PC-3 (cell line): ENCODE measurements around the gene PPP1R27. TPM values are rescaled to one million over a fixed set of nuclear protein-coding genes. Genes with fewer than 3 reads are reported as not detected.

Experiments
- ATAC-seq: fragments of 200-7000 bp; cut with Tn5 transposase; 2 replicates; pipeline ENCODE4 v1.9.1; 2020; ENCODE audit warnings: mild to moderate bottlenecking, moderate library complexity
- BruUV-seq: library from RNA; stranded (reverse); fragments of 400-500 nt; replicated peaks from 2 replicates; lab custom pipeline; 2021; lab: Mats Ljungman, UMichigan
- CTCF ChIA-PET: fragments of 300-600 bp; sonication (Branson Sonifier 250); formaldehyde crosslinking; loops from one replicate; lab custom pipeline; 2022; ENCODE audit warnings: antibody characterized with exemption; lab: Charles Lee
- POLR2A ChIA-PET: fragments of 300-600 bp; sonication (Branson Sonifier 250); formaldehyde crosslinking; loops from one replicate; lab custom pipeline; 2022; ENCODE audit warnings: antibody characterized with exemption; ENCODE audit not compliant: unreplicated experiment; lab: Charles Lee
- DNase-seq: peaks from one replicate; pipeline ENCODE4 v3.0.0-alpha.2; 2015
- H2AFZ ChIP-seq: fragments of 300-600 bp; sonication (generic); 2 replicates; pipeline ENCODE4 v1.6.0; 2016; ENCODE audit warnings: antibody characterized with exemption, low read length
- H3F3A ChIP-seq: fragments of 300-600 bp; sonication (generic); one replicate; pipeline ENCODE4 v1.6.0; 2017; ENCODE audit warnings: antibody characterized with exemption, low read length, control low read depth, mild to moderate bottlenecking; ENCODE audit not compliant: unreplicated experiment
- H3K27ac ChIP-seq: fragments of 300-600 bp; sonication (generic); 2 replicates; pipeline ENCODE4 v1.5.1; 2016; ENCODE audit warnings: mild to moderate bottlenecking, low read length
- H3K27me3 ChIP-seq: fragments of 300-600 bp; sonication (generic); 2 replicates; pipeline ENCODE4 v1.6.1; 2016; ENCODE audit warnings: low read length, mixed read lengths
- H3K36me3 ChIP-seq: fragments of 300-600 bp; sonication (generic); 2 replicates; pipeline ENCODE4 v1.6.1; 2016; ENCODE audit warnings: low read depth, mixed run types, low read length, mixed read lengths
- H3K4me1 ChIP-seq: fragments of 300-600 bp; sonication (generic); 2 replicates; pipeline ENCODE4 v1.5.1; 2016; ENCODE audit warnings: low read length; ENCODE audit not compliant: insufficient read depth
- H3K4me2 ChIP-seq: fragments of 300-600 bp; sonication (generic); 2 replicates; pipeline ENCODE4 v1.6.0; 2016; ENCODE audit warnings: low read length
- H3K4me3 ChIP-seq: fragments of 300-600 bp; sonication (generic); 2 replicates; pipeline ENCODE4 v1.5.1; 2016; ENCODE audit warnings: mild to moderate bottlenecking, low read length, mixed read lengths
- H3K79me2 ChIP-seq: fragments of 300-600 bp; sonication (generic); 2 replicates; pipeline ENCODE4 v1.6.1; 2017; ENCODE audit warnings: low read length, mixed read lengths
- H3K9ac ChIP-seq: fragments of 300-600 bp; sonication (generic); 2 replicates; pipeline ENCODE4 v1.6.0; 2016; ENCODE audit warnings: mild to moderate bottlenecking, low read length
- H3K9me2 ChIP-seq: fragments of 300-600 bp; sonication (generic); replicated peaks from 2 replicates; pipeline ENCODE4 v1.6.1; 2016; ENCODE audit warnings: mixed run types, low read length, mixed read lengths
- H3K9me3 ChIP-seq: fragments of 300-600 bp; sonication (generic); 2 replicates; pipeline ENCODE4 v1.6.1; 2016; ENCODE audit warnings: low read length, mixed read lengths
- H4K20me1 ChIP-seq: fragments of 300-600 bp; sonication (generic); 2 replicates; pipeline ENCODE4 v1.6.1; 2016; ENCODE audit warnings: low read length, mixed read lengths
- CTCF ChIP-seq: fragments of 300-600 bp; sonication (generic); conservative IDR thresholded peaks from 2 replicates; pipeline ENCODE4 v1.5.1; 2017; ENCODE audit warnings: antibody characterized with exemption, low read depth, mild to moderate bottlenecking, low read length
- EZH2 ChIP-seq: fragments of 300-600 bp; sonication (generic); IDR thresholded peaks from one replicate; pipeline ENCODE4 v1.6.1; 2017; ENCODE audit warnings: antibody characterized with exemption, mild to moderate bottlenecking, low read length; ENCODE audit not compliant: unreplicated experiment
- EZH2phosphoT487 ChIP-seq: fragments of 300-600 bp; sonication (generic); IDR thresholded peaks from 2 replicates; pipeline ENCODE4 v1.6.1; 2018; ENCODE audit warnings: mild to moderate bottlenecking, antibody characterized with exemption, low read length, borderline replicate concordance
- intact Hi-C: fragments of 100-400 bp; cut with micrococcal nuclease; formaldehyde crosslinking; loops from 2 replicates; pipeline ENCODE4 v1.9.0; 2023
- total RNA-seq: library from RNA; depleted of rRNA; stranded (reverse); fragments of >200 nt; gene quantifications from 2 replicates; pipeline ENCODE4 v1.2.3, GENCODE V29; 2014

PPP1R27 gene
- total RNA-seq, 1 experiment from 2014 or later: not detected

- no peak for DNase-seq
- Histone ChIP-seq H3F3A (no peaks in the 10 kb centered on the region), H3K9ac (no peak overlapping the region), H3K4me2 (no peak overlapping the region), H2AFZ (no peak overlapping the region), H4K20me1 (no peaks in the 10 kb centered on the region), H3K27ac (no peak overlapping the region), H3K27me3 (peaks cover 63% of the 10 kb centered on the region), H3K36me3 (no peaks in the 10 kb centered on the region), H3K4me1 (no peaks in the 10 kb centered on the region), H3K79me2 (no peaks in the 10 kb centered on the region), H3K9me2 (no peaks in the 10 kb centered on the region), H3K9me3 (no peaks in the 10 kb centered on the region), H3K4me3 (no peak overlapping the region)
- no peak for TF ChIP-seq EZH2phosphoT487
- no peak for TF ChIP-seq CTCF
- TF ChIP-seq EZH2: no peak
- ATAC-seq: 0 out of 2 replicates have a peak, but pooled peaks have one; percentile 5
- BruUV-seq: no TSS peak
- CTCF ChIA-PET: no interaction called here
- intact Hi-C loops: no loop called here
- POLR2A ChIA-PET: no interaction called here
Observed at GRCh38 chr17:81806461-81807209, 28.2 kb downstream of the PPP1R27 start.

- CTCF ChIA-PET: no interaction called here
- no peaks in the 10 kb centered on the region for H3K4me1 ChIP-seq
- H4K20me1 ChIP-seq: no peaks in the 10 kb centered on the region
- POLR2A ChIA-PET: no interaction called here
- H3K79me2 ChIP-seq: no peaks in the 10 kb centered on the region
- ATAC-seq (no peak), DNase-seq (no peak)
- H3K36me3 ChIP-seq: no peaks in the 10 kb centered on the region
- no peak overlapping the region for H3K9ac ChIP-seq
- H2AFZ ChIP-seq: no peak overlapping the region
- H3K4me3 ChIP-seq: no peak overlapping the region
- BruUV-seq: no TSS peak
- peaks cover 63% of the 10 kb centered on the region for H3K27me3 ChIP-seq
- H3K9me2 ChIP-seq: no peaks in the 10 kb centered on the region
- no peak overlapping the region for H3K27ac ChIP-seq
- no peak overlapping the region for H3K4me2 ChIP-seq
- H3F3A ChIP-seq: no peaks in the 10 kb centered on the region
- TF ChIP-seq EZH2: no peak
- no peak for TF ChIP-seq CTCF
- TF ChIP-seq EZH2phosphoT487: no peak
- no peaks in the 10 kb centered on the region for H3K9me3 ChIP-seq
- intact Hi-C loops: no loop called here
Observed at GRCh38 chr17:81805707-81806460, 29.0 kb downstream of the PPP1R27 start.
